Measurements from ENCODE around the gene TPM3. TPM values are rescaled to one million over a fixed set of nuclear protein-coding genes. Genes with fewer than 3 reads are reported as not detected.

Gene TPM3
- total and polyA plus RNA-seq, 10 of the 15 experiments (the other 5 are each of a cell fraction or from before 2014, with no cell fraction given) = 270 to 759 (median 505) TPM

- TF ChIP-seq LARP7 (IDR thresholded peaks at IDR 0.05) (peak; percentile 99), EED (IDR thresholded peaks at IDR 0.05; ENCODE audit: low read depth) (peak; percentile 58; the same call in 1 of the 2 replicates), NFIC (IDR thresholded peaks at IDR 0.05; ENCODE audit: low read depth, low read length) (no peak), E2F8 (IDR thresholded peaks at IDR 0.05; ENCODE audit: low read depth, partially characterized antibody) (no peak), ZNF384 (IDR thresholded peaks at IDR 0.05; ENCODE audit: borderline replicate concordance, low read depth, low read length) (no peak), SMARCA5 (IDR thresholded peaks at IDR 0.05) (0 out of 2 replicates have a peak, but pooled peaks have one; percentile 74), RAD21 (IDR thresholded peaks at IDR 0.05; ENCODE audit: insufficient read depth, low read depth, low read length) (no peak), NR2C2 (IDR thresholded peaks at IDR 0.05; ENCODE audit: borderline replicate concordance, control insufficient read depth, insufficient read length, low read depth) (no peak), ZNF274 (IDR thresholded peaks at IDR 0.05; ENCODE audit: insufficient read depth, insufficient read length) (no peak), MLLT1 (IDR thresholded peaks at IDR 0.05) (peak; percentile 100), POLR2AphosphoS5 (IDR thresholded peaks at IDR 0.05; ENCODE audit: low read length) (peak; percentile 95), EZH2 (IDR thresholded peaks at IDR 0.05; ENCODE audit: borderline replicate concordance, control insufficient read depth, low read depth, low read length) (no peak), ZBTB40 (IDR thresholded peaks at IDR 0.05; ENCODE audit: borderline replicate concordance) (peak; percentile 70; the same call in 1 of the 2 replicates), RELA (IDR thresholded peaks at IDR 0.05; ENCODE audit: borderline replicate concordance, partially characterized antibody) (peak; percentile 94), BCLAF1 (IDR thresholded peaks at IDR 0.05) (no peak), JUNB (IDR thresholded peaks at IDR 0.05) (no peak), RUNX3 (IDR thresholded peaks at IDR 0.05; ENCODE audit: low read length) (no peak), MEF2B (IDR thresholded peaks at IDR 0.05; ENCODE audit: partially characterized antibody, poor library complexity, severe bottlenecking) (peak; percentile 51)
These were observed 28.4 kb upstream of the TPM3 start, which contains the start of gene UBAP2L (continued) for GRCh38 chr1:154220071-154220969.

Measured in GM12878 (cell line).